ENCODE results near the gene ZDHHC8. TPM values are rescaled to one million over a fixed set of nuclear protein-coding genes. Genes with fewer than 3 reads are reported as not detected.

Gene ZDHHC8
- total and polyA plus RNA-seq, 2 donors (not counting 3 experiments of a cell fraction or from before 2014, with no cell fraction given) = 49.8 to 131 TPM

GRCh38 chr22:20193761-20194494 is 62.3 kb downstream of the ZDHHC8 start:
- POLR2A ChIA-PET = no interaction called here
- intact Hi-C loops (cut with micrococcal nuclease) = no loop called here

More at GRCh38 chr22:20193761-20194494, 62.3 kb downstream of the ZDHHC8 start:
- no peak for DNase-seq (ENCODE audit: low read depth, low spot score)
- Histone ChIP-seq H3K27ac (ENCODE audit: insufficient read depth, low read depth, low read length) (no peak overlapping the region), H2AFZ (ENCODE audit: low read depth, low read length) (no peak overlapping the region), H3K4me1 (ENCODE audit: control insufficient read depth, extremely low read depth, insufficient read depth, low read length) (no peaks in the 10 kb centered on the region), H3K27me3 (ENCODE audit: control insufficient read depth in 2 of 2, insufficient read depth in 2 of 2, low read length in 2 of 2) (no peaks in the 10 kb centered on the region), H3K4me3 (replicated peaks in 1 of 3; ENCODE audit: insufficient read depth in 1 of 3, low read depth in 1 of 3, low read length in 3 of 3) (no peak overlapping the region), H3K4me2 (ENCODE audit: insufficient read depth, low read length) (no peak overlapping the region), H3K36me3 (ENCODE audit: control insufficient read depth in 2 of 2, extremely low read depth in 1 of 2, insufficient read depth in 2 of 2, low read length in 2 of 2) (no peaks in the 10 kb centered on the region), H3K9ac (replicated peaks; ENCODE audit: extremely low read depth, insufficient read depth, low read length) (no peak overlapping the region), H4K20me1 (replicated peaks; ENCODE audit: control insufficient read depth, extremely low read depth, insufficient read depth, low read length) (no peaks in the 10 kb centered on the region), H3K79me2 (ENCODE audit: control insufficient read depth, insufficient read depth, low read length) (no peaks in the 10 kb centered on the region), H3K9me3 (replicated peaks; ENCODE audit: control insufficient read depth, insufficient read depth, low read length) (no peaks in the 10 kb centered on the region), H3K9me1 (replicated peaks; ENCODE audit: control insufficient read depth, extremely low read depth, insufficient read depth, low read length) (no peaks in the 10 kb centered on the region)
- CTCF ChIA-PET = no interaction called here
- BruUV-seq (replicated peaks) = no TSS peak
- dilution Hi-C loops (cut with MboI; ENCODE audit: extremely low pct_ligation_motif_present, low sequenced_read_pairs) = no loop called here
- no peak for FAIRE-seq
- TF ChIP-seq MYC (IDR thresholded peaks at IDR 0.05; ENCODE audit: low read depth, low read length) (no peak), EZH2 (IDR thresholded peaks at IDR 0.05; ENCODE audit: borderline replicate concordance, low read depth, low read length, severe bottlenecking) (no peak), GATA2 (IDR thresholded peaks at IDR 0.05; ENCODE audit: insufficient read depth, insufficient read length, low read depth, low read length) (no peak), JUN (IDR thresholded peaks at IDR 0.05; ENCODE audit: borderline replicate concordance, insufficient read depth, insufficient read length, low read depth) (no peak), POLR2AphosphoS5 (IDR thresholded peaks at IDR 0.05; ENCODE audit: insufficient read depth, low read depth, low read length) (no peak), POLR2A (IDR thresholded peaks at IDR 0.05; ENCODE audit: low read depth, low read length) (no peak), MAX (IDR thresholded peaks at IDR 0.05; ENCODE audit: insufficient read depth, insufficient read length) (no peak), FOS (IDR thresholded peaks at IDR 0.05; ENCODE audit: borderline replicate concordance, insufficient read depth, low read length) (no peak), CTCF (IDR thresholded peaks at IDR 0.05; ENCODE audit: extremely low read depth in 1 of 2, insufficient read depth in 1 of 2, low read depth in 1 of 2, low read length in 2 of 2) (no peak)
